Measurements from ENCODE around the gene ZNF827.

The ZNF827 gene

DNA sequence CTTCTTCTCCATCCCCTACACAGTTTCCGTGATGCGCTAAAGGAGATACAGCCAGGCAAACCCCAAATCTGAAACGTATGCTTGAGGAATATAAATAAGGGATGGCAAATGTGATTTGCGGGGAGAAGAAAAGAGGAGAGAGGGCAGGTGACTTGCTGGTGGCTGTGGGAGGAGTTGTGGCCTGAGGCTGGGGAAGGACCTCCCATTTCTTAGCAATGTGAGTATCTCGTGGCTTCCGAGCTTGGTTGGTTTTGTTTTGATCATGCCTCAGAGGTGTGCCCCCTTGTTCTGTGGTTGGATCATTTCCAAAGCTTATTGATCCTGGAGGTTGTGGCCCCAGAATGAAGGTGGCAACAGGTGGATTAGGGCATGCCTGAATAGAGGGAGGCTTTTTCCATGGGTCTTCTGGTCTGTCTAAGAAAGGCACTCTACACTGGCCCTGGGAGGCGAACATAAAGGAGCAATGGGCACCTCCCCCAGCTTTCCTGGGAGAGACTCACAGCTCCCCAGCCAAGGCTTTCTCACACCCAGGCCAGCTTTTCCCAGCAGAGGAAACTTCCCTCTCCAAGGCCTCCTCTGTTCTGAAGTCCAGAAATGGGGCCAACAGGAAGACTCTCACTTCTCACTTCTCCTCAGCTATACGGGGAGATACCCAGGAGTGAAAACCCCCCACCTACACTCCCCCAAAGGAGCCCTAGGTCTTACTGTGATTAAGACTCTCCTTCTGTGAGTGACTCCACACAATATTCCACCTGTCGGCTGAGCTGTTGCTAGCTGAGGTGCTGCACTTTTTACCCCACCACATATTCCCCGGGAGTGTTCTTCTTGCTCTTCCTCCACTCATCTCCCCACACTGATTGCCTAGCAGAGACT lies 218.6 kb downstream of the ZNF827 start:
- Mint-ChIP-seq H3K9me3 (no peaks in the 10 kb centered on the region), H3K4me1 (ENCODE audit: low read depth) (peaks cover 19% of the 10 kb centered on the region), H3K27me3 (peaks cover 31% of the 10 kb centered on the region), H3K36me3 (ENCODE audit: low read depth) (no peaks in the 10 kb centered on the region), H3K27ac (peak overlapping the region; percentile 85), H3K4me3 (peak overlapping the region; percentile 30)

DNA sequence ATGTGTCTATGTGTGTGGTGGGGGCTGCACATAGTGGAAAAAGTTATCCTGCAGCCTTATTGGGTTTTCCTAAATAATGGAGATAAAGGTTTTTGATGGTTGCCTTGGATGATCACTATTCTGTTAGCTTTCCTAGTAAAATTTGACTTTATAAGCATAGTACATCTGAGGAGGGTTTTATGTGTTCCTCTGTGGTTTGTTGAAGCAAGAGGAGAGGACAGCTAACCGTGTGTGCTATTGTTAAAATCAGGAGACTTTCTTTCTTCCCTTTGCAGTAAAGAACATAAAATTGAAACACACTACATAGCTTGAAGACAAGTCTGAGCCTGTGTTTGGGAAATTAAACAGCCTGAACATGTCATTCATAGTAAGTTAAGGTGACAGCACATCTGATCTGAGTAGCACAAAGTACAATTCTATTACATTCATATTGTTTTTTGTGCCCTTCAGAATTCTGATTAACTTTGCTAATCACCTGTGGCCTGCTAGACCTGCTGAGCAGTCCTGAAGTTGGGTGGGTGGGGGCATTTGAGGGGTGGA lies 221.9 kb downstream of the ZNF827 start:
- Mint-ChIP-seq H3K27me3 (peaks cover 28% of the 10 kb centered on the region), H3K9me3 (peaks cover 11% of the 10 kb centered on the region), H3K27ac (no peak overlapping the region), H3K36me3 (ENCODE audit: low read depth) (no peaks in the 10 kb centered on the region), H3K4me1 (ENCODE audit: low read depth) (peaks cover 19% of the 10 kb centered on the region), H3K4me3 (no peak overlapping the region)

GRCh38 chr4:145716200-145716599 lies 222.4 kb downstream of the ZNF827 start:
- Mint-ChIP-seq H3K27ac (no peak overlapping the region), H3K9me3 (peaks cover 15% of the 10 kb centered on the region), H3K36me3 (ENCODE audit: low read depth) (peaks cover 5% of the 10 kb centered on the region), H3K4me1 (ENCODE audit: low read depth) (peaks cover 19% of the 10 kb centered on the region), H3K4me3 (no peak overlapping the region), H3K27me3 (peaks cover 28% of the 10 kb centered on the region)

DNA sequence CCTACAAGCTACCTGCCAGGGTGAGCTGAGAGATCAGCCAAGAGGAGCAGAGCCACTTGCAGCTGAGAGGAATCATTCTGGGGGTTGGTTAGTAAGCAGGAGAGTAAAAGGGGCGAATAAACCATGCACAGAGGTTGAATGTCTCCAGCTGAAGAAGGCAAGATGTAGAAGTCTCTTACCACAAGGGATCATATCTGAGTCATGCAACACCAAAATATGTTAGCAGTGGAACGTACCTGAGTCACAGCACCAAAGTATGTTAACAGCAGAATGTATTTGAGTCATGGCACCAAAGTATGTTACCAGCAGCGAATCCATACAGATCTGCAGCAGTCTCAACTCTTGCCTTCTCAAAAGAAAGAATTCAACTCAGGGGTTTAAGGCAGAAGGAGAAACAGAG lies 228.8 kb downstream of the ZNF827 start:
- Mint-ChIP-seq H3K4me3 (no peak overlapping the region), H3K9me3 (peaks cover 28% of the 10 kb centered on the region), H3K36me3 (ENCODE audit: low read depth) (peaks cover 5% of the 10 kb centered on the region), H3K4me1 (ENCODE audit: low read depth) (peaks cover 20% of the 10 kb centered on the region), H3K27me3 (peaks cover 6% of the 10 kb centered on the region), H3K27ac (peak overlapping the region; percentile 71)

DNA sequence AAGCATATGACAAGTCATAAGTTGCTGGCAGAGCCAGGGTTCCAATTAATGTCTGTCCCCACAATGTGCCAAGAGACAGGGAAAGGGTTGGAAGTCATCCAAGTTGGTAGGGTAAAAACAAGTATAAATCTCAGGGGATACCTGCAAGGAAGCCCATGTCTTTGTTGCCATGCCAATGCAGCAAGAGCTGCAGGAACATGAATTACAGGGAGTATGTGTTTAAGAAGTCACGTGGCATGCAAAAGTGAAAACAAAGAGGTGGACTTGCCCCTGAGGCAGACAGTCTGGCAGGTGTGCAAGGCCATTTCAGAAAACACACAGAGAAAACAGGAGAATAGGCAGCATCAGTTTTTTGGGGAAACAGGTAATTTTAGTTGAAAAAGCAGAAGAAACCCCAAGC lies 229.3 kb downstream of the ZNF827 start:
- Mint-ChIP-seq H3K27me3 (peaks cover 6% of the 10 kb centered on the region), H3K9me3 (peaks cover 26% of the 10 kb centered on the region), H3K4me3 (no peak overlapping the region), H3K4me1 (ENCODE audit: low read depth) (peaks cover 20% of the 10 kb centered on the region), H3K27ac (no peak overlapping the region), H3K36me3 (ENCODE audit: low read depth) (peaks cover 5% of the 10 kb centered on the region)
